ENCODE measurements around the gene ZSCAN2.
A peak's percentile ranks its signal among the peaks of the same experiment; 100 is the strongest.

The ZSCAN2 gene

GRCh38 chr15:84597296-84597695 lies 3.5 kb upstream of the ZSCAN2 start:
- H3K4me1 ChIP-seq = peaks cover 0 to 16% (median 5%) of the 10 kb centered on the region in 4 donors
- intact Hi-C loops (cut with DNase I; ENCODE audit: low total_unique reads) = no loop called here
- no peak for TF ChIP-seq CTCF (IDR thresholded peaks at IDR 0.05)

DNA sequence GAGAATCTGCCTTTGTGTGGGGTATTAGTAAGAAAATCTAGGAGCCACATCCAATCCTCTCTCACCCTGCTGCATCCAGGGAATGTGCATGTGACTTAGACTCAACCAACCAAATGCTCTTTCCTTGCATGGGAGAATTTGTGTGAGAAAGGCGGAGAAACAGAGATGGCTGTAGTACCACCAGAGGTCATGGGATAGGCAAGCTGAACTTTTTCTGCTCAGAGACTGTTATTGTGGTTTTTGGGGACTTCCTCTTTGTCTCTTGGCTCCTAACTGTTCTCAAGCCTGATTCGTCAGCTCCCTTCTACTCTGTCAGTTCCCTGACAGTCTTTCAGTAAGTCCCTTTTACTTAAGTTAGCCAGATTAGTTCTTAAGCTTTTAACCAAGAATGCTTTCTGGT lies 2.6 kb upstream of the ZSCAN2 start:
- Histone ChIP-seq H3K4me1 (peaks cover 0 to 16% (median 5%) of the 10 kb centered on the region in 4 donors), H3K27me3 (no peaks in the 10 kb centered on the region), H3K36me3 (no peaks in the 10 kb centered on the region), H3K9me3 (no peaks in the 10 kb centered on the region), H3K4me3 (no peak overlapping the region), H3K27ac (no peak overlapping the region)
- intact Hi-C loops (cut with DNase I; ENCODE audit: low total_unique reads) = no loop called here
- DNase-seq = no peak
- TF ChIP-seq CTCF (IDR thresholded peaks at IDR 0.05) = no peak

More at GRCh38 chr15:84597296-84597695, 3.5 kb upstream of the ZSCAN2 start:
- Histone ChIP-seq H3K27me3 (no peaks in the 10 kb centered on the region), H3K9me3 (no peaks in the 10 kb centered on the region), H3K36me3 (no peaks in the 10 kb centered on the region), H3K27ac (no peak overlapping the region), H3K4me3 (no peak overlapping the region)
- DNase-seq = no peak

- peak; percentile 42 to 49 for TF ChIP-seq CTCF (IDR thresholded peaks at IDR 0.05)
- no peak overlapping the region for H3K27ac ChIP-seq
- peaks cover 0 to 4% (median 1%) of the 10 kb centered on the region in 3 donors for H3K36me3 ChIP-seq
- intact Hi-C loops (cut with DNase I; ENCODE audit: low total_unique reads) = no loop called here
- no peaks in the 10 kb centered on the region for H3K9me3 ChIP-seq
- H3K4me3 ChIP-seq = no peak overlapping the region
- H3K4me1 ChIP-seq = peaks cover 0 to 16% (median 5%) of the 10 kb centered on the region in 4 donors
- no peaks in the 10 kb centered on the region for H3K27me3 ChIP-seq
- no peak for DNase-seq
These were observed 1.8 kb upstream of the ZSCAN2 start for GRCh38 chr15:84598993-84599392.

- no peak for DNase-seq
- intact Hi-C loops (cut with DNase I; ENCODE audit: low total_unique reads) = loop anchor here (5.0 to 10.0 kb wide), 2 partner anchors 115 to 217 kb away; partner anchors contain the start of genes ALPK3 and SEC11A
- no peak for TF ChIP-seq CTCF (IDR thresholded peaks at IDR 0.05)
- Histone ChIP-seq H3K9me3 (no peaks in the 10 kb centered on the region), H3K27ac (peak overlapping the region; percentile 67 to 68), H3K36me3 (peaks cover 0 to 8% (median 5%) of the 10 kb centered on the region in 3 donors), H3K4me3 (peak overlapping the region; percentile 88 to 96), H3K27me3 (no peaks in the 10 kb centered on the region), H3K4me1 (peaks cover 0 to 16% (median 5%) of the 10 kb centered on the region in 4 donors)
These were observed 903 bp upstream of the ZSCAN2 start for GRCh38 chr15:84599906-84600305.

GRCh38 chr15:84600331-84600686 lies 500 bp upstream of the ZSCAN2 start:
- H3K27me3 ChIP-seq = no peaks in the 10 kb centered on the region
- intact Hi-C loops (cut with DNase I; ENCODE audit: low total_unique reads) = loop anchor here (5.0 to 10.0 kb wide), 2 partner anchors 114 to 217 kb away; partner anchors contain the start of genes ALPK3 and SEC11A
- H3K9me3 ChIP-seq = no peaks in the 10 kb centered on the region
- peaks cover 0 to 9% (median 5%) of the 10 kb centered on the region in 3 donors for H3K36me3 ChIP-seq
- H3K4me3 ChIP-seq = peak overlapping the region; percentile 88 to 96
- peak; percentile 88 to 93 for DNase-seq
- H3K27ac ChIP-seq = peak overlapping the region; percentile 67 to 68
- no peak for TF ChIP-seq CTCF (IDR thresholded peaks at IDR 0.05)
- H3K4me1 ChIP-seq = peaks cover 0 to 16% (median 5%) of the 10 kb centered on the region in 4 donors

- intact Hi-C loops (cut with DNase I; ENCODE audit: low total_unique reads) = loop anchor here (5.0 to 10.0 kb wide), 2 partner anchors 113 to 216 kb away; partner anchors contain the start of genes ALPK3 and SEC11A
- Histone ChIP-seq H3K27ac (peak overlapping the region in 1 of 2 donors; percentile 68), H3K27me3 (no peaks in the 10 kb centered on the region)
These were observed 688 bp downstream of the ZSCAN2 start for GRCh38 chr15:84601555-84601838.

More at GRCh38 chr15:84601555-84601838, 688 bp downstream of the ZSCAN2 start:
- Histone ChIP-seq H3K4me1 (peaks cover 0 to 16% (median 5%) of the 10 kb centered on the region in 4 donors), H3K4me3 (peak overlapping the region; percentile 88 to 96), H3K36me3 (peaks cover 0 to 21% (median 5%) of the 10 kb centered on the region in 3 donors), H3K9me3 (no peaks in the 10 kb centered on the region)
- no peak for TF ChIP-seq CTCF (IDR thresholded peaks at IDR 0.05)
- no peak for DNase-seq

Measured in tibial artery (tissue), 4 donors.